Astrocyte (in vitro differentiated cells and primary cell): Measurements from ENCODE around the gene LRRC4. TPM values are rescaled to one million over a fixed set of nuclear protein-coding genes. Genes with fewer than 3 reads are reported as not detected.

ENCODE experiments used
- DNase-seq: peaks from one replicate; pipeline ENCODE4 v3.0.0-alpha.2; 2010; ENCODE audit warnings: low read depth
- FAIRE-seq: peaks from 2 replicates; lab custom pipeline; 2011; peaks lifted over from hg19 to GRCh38; lab: Jason Lieb, UNC
- H2AFZ ChIP-seq: 2 replicates; pipeline ENCODE4 v1.6.0; 2012; ENCODE audit warnings: low read depth, low read length, inconsistent platforms
- H3K27ac ChIP-seq: 2 replicates; pipeline ENCODE4 v1.5.1; 2011; ENCODE audit warnings: low read depth, low read length, inconsistent platforms
- H3K27me3 ChIP-seq: 2 replicates; pipeline ENCODE4 v1.6.0; 2011; ENCODE audit warnings: low read length, inconsistent platforms; ENCODE audit not compliant: insufficient read depth
- H3K36me3 ChIP-seq: 2 replicates; pipeline ENCODE4 v1.5.1; 2011; ENCODE audit warnings: low read length, inconsistent platforms; ENCODE audit not compliant: insufficient read depth
- H3K4me1 ChIP-seq: 2 replicates; pipeline ENCODE4 v1.5.1; 2011; ENCODE audit warnings: low read length, inconsistent platforms; ENCODE audit not compliant: insufficient read depth
- H3K4me2 ChIP-seq: 2 replicates; pipeline ENCODE4 v1.6.0; 2012; ENCODE audit warnings: low read length, inconsistent platforms
- H3K4me3 ChIP-seq: 2 replicates; pipeline ENCODE4 v1.5.1; 2011; ENCODE audit warnings: low read depth, mild to moderate bottlenecking, low read length, inconsistent platforms; ENCODE audit not compliant: insufficient read depth
- H3K79me2 ChIP-seq: 2 replicates; pipeline ENCODE4 v1.6.0; 2012; ENCODE audit warnings: mild to moderate bottlenecking, low read length, inconsistent platforms; ENCODE audit not compliant: insufficient read depth
- H3K9ac ChIP-seq: 2 replicates; pipeline ENCODE4 v1.6.0; 2012; ENCODE audit warnings: mild to moderate bottlenecking, low read length, inconsistent platforms
- H3K9me3 ChIP-seq: 2 replicates; pipeline ENCODE4 v1.5.1; 2012; ENCODE audit warnings: low read depth, mild to moderate bottlenecking, low read length, inconsistent platforms; ENCODE audit not compliant: insufficient read depth
- H4K20me1 ChIP-seq: 2 replicates; pipeline ENCODE4 v1.6.0; 2012; ENCODE audit warnings: low read length, inconsistent platforms; ENCODE audit not compliant: insufficient read depth
- H3K27ac Mint-ChIP-seq: one replicate; pipeline ENCODE4 v1.8.0; 2021; ENCODE audit warnings: mild to moderate bottlenecking, mixed read lengths; ENCODE audit not compliant: unreplicated experiment
- H3K27me3 Mint-ChIP-seq: one replicate; pipeline ENCODE4 v1.8.0; 2021; ENCODE audit warnings: low read depth, mixed read lengths; ENCODE audit not compliant: unreplicated experiment
- H3K36me3 Mint-ChIP-seq: one replicate; pipeline ENCODE4 v1.8.0; 2021; ENCODE audit warnings: low read depth, mixed read lengths; ENCODE audit not compliant: unreplicated experiment
- H3K4me1 Mint-ChIP-seq: one replicate; pipeline ENCODE4 v1.8.0; 2021; ENCODE audit warnings: low read depth, mixed read lengths; ENCODE audit not compliant: unreplicated experiment
- H3K4me3 Mint-ChIP-seq: one replicate; pipeline ENCODE4 v1.8.0; 2021; ENCODE audit warnings: mild to moderate bottlenecking, moderate library complexity, mixed read lengths; ENCODE audit not compliant: unreplicated experiment
- H3K9me3 Mint-ChIP-seq: one replicate; pipeline ENCODE4 v1.8.0; 2021; ENCODE audit warnings: mild to moderate bottlenecking, mixed read lengths; ENCODE audit not compliant: unreplicated experiment
- CTCF ChIP-seq: IDR thresholded peaks from 2 replicates; pipeline ENCODE4 v1.5.1; 2011; ENCODE audit warnings: low read depth, mild to moderate bottlenecking, inconsistent platforms, low read length, moderate library complexity; ENCODE audit not compliant: insufficient read depth
- EZH2 ChIP-seq: IDR thresholded peaks from 2 replicates; pipeline ENCODE4 v1.6.1; 2012; ENCODE audit warnings: mild to moderate bottlenecking, low read length, inconsistent platforms; ENCODE audit not compliant: insufficient read depth
- total RNA-seq: library from RNA; stranded (reverse); gene quantifications from 2 replicates; pipeline ENCODE4 v1.2.1, GENCODE V29; 2021

Gene LRRC4
- total RNA-seq, 1 donor from 2014 or later: 4.4 TPM

- no peaks in the 10 kb centered on the region for H3K79me2 ChIP-seq
- Mint-ChIP-seq H3K27ac (peak overlapping the region; percentile 7), H3K36me3 (peaks cover 13% of the 10 kb centered on the region), H3K9me3 (no peaks in the 10 kb centered on the region), H3K4me3 (no peak overlapping the region), H3K4me1 (peaks cover 36% of the 10 kb centered on the region), H3K27me3 (no peaks in the 10 kb centered on the region)
- TF ChIP-seq EZH2 (no peak), CTCF (no peak)
- no peaks in the 10 kb centered on the region for H3K36me3 ChIP-seq
- no peak overlapping the region for H3K27ac ChIP-seq
- no peak overlapping the region for H3K4me3 ChIP-seq
- peaks cover 11% of the 10 kb centered on the region for H3K4me1 ChIP-seq
- no peak overlapping the region for H3K4me2 ChIP-seq
- H3K9ac ChIP-seq: no peak overlapping the region
- peaks cover 91% of the 10 kb centered on the region for H4K20me1 ChIP-seq
- H2AFZ ChIP-seq: no peak overlapping the region
- no peak for DNase-seq
- H3K27me3 ChIP-seq: no peaks in the 10 kb centered on the region
- no peaks in the 10 kb centered on the region for H3K9me3 ChIP-seq
- FAIRE-seq: no peak
These were observed 38.4 kb upstream of the LRRC4 start for GRCh38 chr7:128069373-128070364.

- DNase-seq (no peak), FAIRE-seq (no peak)
These were observed 37.5 kb upstream of the LRRC4 start for GRCh38 chr7:128068785-128069184.

More at GRCh38 chr7:128068785-128069184, 37.5 kb upstream of the LRRC4 start:
- Histone ChIP-seq H3K79me2 (no peaks in the 10 kb centered on the region), H3K27me3 (no peaks in the 10 kb centered on the region), H3K4me2 (no peak overlapping the region), H3K9me3 (no peaks in the 10 kb centered on the region), H4K20me1 (peaks cover 95% of the 10 kb centered on the region), H3K4me3 (no peak overlapping the region), H3K36me3 (no peaks in the 10 kb centered on the region), H2AFZ (no peak overlapping the region), H3K9ac (no peak overlapping the region), H3K27ac (no peak overlapping the region), H3K4me1 (peaks cover 11% of the 10 kb centered on the region)
- Mint-ChIP-seq H3K27ac (no peak overlapping the region), H3K4me1 (peaks cover 37% of the 10 kb centered on the region), H3K9me3 (no peaks in the 10 kb centered on the region), H3K27me3 (no peaks in the 10 kb centered on the region), H3K36me3 (peaks cover 16% of the 10 kb centered on the region), H3K4me3 (no peak overlapping the region)
- no peak for TF ChIP-seq CTCF
